IPS-NIHi11 (cell line): ENCODE measurements around the gene GATA3.

Experiments
- DNase-seq: peaks from one replicate; pipeline ENCODE4 v3.0.0; 2012; ENCODE audit warnings: mixed read lengths, low spot score

GATA3 gene

GRCh38 chr10:8064436-8064835, 9.9 kb downstream of the GATA3 start:
- DNase-seq, result no peak

- DNase-seq, result no peak
Measured at GRCh38 chr10:8065651-8066050, 11.2 kb downstream of the GATA3 start.

GRCh38 chr10:8066124-8066523, 11.6 kb downstream of the GATA3 start:
- DNase-seq, result no peak

- no peak for DNase-seq
Measured at GRCh38 chr10:8066797-8067196, 12.3 kb downstream of the GATA3 start.

GRCh38 chr10:8069108-8069507, 14.6 kb downstream of the GATA3 start:
- no peak for DNase-seq

GRCh38 chr10:8069627-8070026, 15.1 kb downstream of the GATA3 start:
- no peak for DNase-seq

GRCh38 chr10:8070440-8070839, 16.0 kb downstream of the GATA3 start:
- no peak for DNase-seq

GRCh38 chr10:8071006-8071405, 16.5 kb downstream of the GATA3 start:
- no peak for DNase-seq

- DNase-seq, result no peak
Measured at GRCh38 chr10:8071666-8072065, 17.2 kb downstream of the GATA3 start.

- no peak for DNase-seq
Measured at GRCh38 chr10:8072211-8072610, 17.7 kb downstream of the GATA3 start.

GRCh38 chr10:8073691-8074416, 19.4 kb downstream of the GATA3 start:
- DNase-seq, result no peak

- DNase-seq, result no peak
Measured at GRCh38 chr10:8074881-8075280, 20.4 kb downstream of the GATA3 start.

GRCh38 chr10:8075282-8076260, 21.1 kb downstream of the GATA3 start:
- DNase-seq, result no peak

GRCh38 chr10:8076933-8077332, 22.4 kb downstream of the GATA3 start:
- no peak for DNase-seq

- no peak for DNase-seq
Measured at GRCh38 chr10:8078027-8078426, 23.5 kb downstream of the GATA3 start.

GRCh38 chr10:8079126-8079525, 24.6 kb downstream of the GATA3 start:
- no peak for DNase-seq

- DNase-seq, result no peak
Measured at GRCh38 chr10:8084799-8085198, 30.3 kb downstream of the GATA3 start.

GRCh38 chr10:8085251-8085650, 30.8 kb downstream of the GATA3 start:
- DNase-seq, result no peak

GRCh38 chr10:8086315-8086714, 31.8 kb downstream of the GATA3 start:
- DNase-seq, result no peak

- DNase-seq, result no peak
Measured at GRCh38 chr10:8088504-8088903, 34.0 kb downstream of the GATA3 start.

- no peak for DNase-seq
Measured at GRCh38 chr10:8092428-8092827, 37.9 kb downstream of the GATA3 start.

GRCh38 chr10:8095959-8096358, 41.5 kb downstream of the GATA3 start:
- no peak for DNase-seq

- no peak for DNase-seq
Measured at GRCh38 chr10:8096931-8097330, 42.4 kb downstream of the GATA3 start.
